Measurements from ENCODE around the gene SMC5. TPM values are rescaled to one million over a fixed set of nuclear protein-coding genes. Genes with fewer than 3 reads are reported as not detected.
A peak's percentile ranks its signal among the peaks of the same experiment; 100 is the strongest.

The SMC5 gene
- total and polyA plus RNA-seq, 7 donors, result 11.4 to 31.6 (median 20.1) TPM

- intact Hi-C loops (cut with DNase I), result loop anchor here (2.0 to 5.0 kb wide), 3 partner anchors 59 to 250 kb away; partner anchors contain the start of gene KLF9
- TF ChIP-seq CTCF (IDR thresholded peaks at IDR 0.05), result peak; percentile 70 to 91 (median 72)
- no peak for TF ChIP-seq POLR2A (IDR thresholded peaks at IDR 0.05)
- peaks cover 0 to 29% (median 4%) of the 10 kb centered on the region in 4 donors for H3K36me3 ChIP-seq
- DNase-seq, result no peak
- no peaks in the 10 kb centered on the region for H3K9me3 ChIP-seq
- H3K27ac ChIP-seq, result peak overlapping the region; percentile 14 to 51 (median 34)
- H3K4me3 ChIP-seq, result no peak overlapping the region
- peaks cover 0 to 10% (median 4%) of the 10 kb centered on the region in 4 donors for H3K4me1 ChIP-seq
- H3K27me3 ChIP-seq, result no peaks in the 10 kb centered on the region
Measured at GRCh38 chr9:70352802-70353201, 94.0 kb downstream of the SMC5 start.

DNA sequence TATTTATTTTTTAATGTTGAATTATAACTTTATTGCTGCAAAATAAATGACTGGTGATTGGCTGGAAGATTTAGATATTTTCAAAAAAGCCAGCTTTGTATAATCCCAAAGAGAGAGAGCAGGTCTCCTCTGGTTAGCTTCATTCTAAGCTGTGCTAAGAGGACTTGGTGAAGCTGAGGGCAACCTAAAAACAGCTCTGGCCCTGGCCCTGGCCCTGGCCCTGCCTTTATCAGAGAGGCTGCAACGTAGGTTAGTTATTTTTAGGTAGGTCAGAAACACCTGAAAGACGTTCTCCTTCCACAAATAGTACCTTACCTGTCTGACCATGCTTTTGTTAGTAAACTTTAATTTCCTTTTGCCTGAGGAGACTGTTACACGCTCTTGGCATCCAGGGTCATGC, 97.0 kb downstream of the SMC5 start:
- Histone ChIP-seq H3K9me3 (no peaks in the 10 kb centered on the region), H3K4me1 (peaks cover 0 to 10% (median 4%) of the 10 kb centered on the region in 4 donors), H3K27me3 (no peaks in the 10 kb centered on the region), H3K4me3 (no peak overlapping the region), H3K27ac (no peak overlapping the region), H3K36me3 (peaks cover 0 to 3% (median 0%) of the 10 kb centered on the region in 4 donors)
- intact Hi-C loops (cut with DNase I), result no loop called here
- 84 to 87% methylated on average over 3 of the region's 3 CpGs for WGBS, 2 donors
- TF ChIP-seq EP300 (IDR thresholded peaks at IDR 0.05) (no peak), POLR2A (IDR thresholded peaks at IDR 0.05) (no peak), CTCF (IDR thresholded peaks at IDR 0.05) (no peak), POLR2AphosphoS5 (IDR thresholded peaks at IDR 0.05) (no peak)
- DNase-seq, result no peak

GRCh38 chr9:70362952-70363351, 104.2 kb downstream of the SMC5 start:
- H3K27me3 ChIP-seq, result no peaks in the 10 kb centered on the region
- no peaks in the 10 kb centered on the region for H3K4me1 ChIP-seq
- H3K9me3 ChIP-seq, result no peaks in the 10 kb centered on the region
- WGBS, 2 donors, result 90 to 95% methylated on average over 7 of the region's 7 CpGs
- intact Hi-C loops (cut with DNase I), result no loop called here
- H3K27ac ChIP-seq, result no peak overlapping the region
- H3K4me3 ChIP-seq, result no peak overlapping the region
- no peaks in the 10 kb centered on the region for H3K36me3 ChIP-seq
- no peak for TF ChIP-seq POLR2AphosphoS5 (IDR thresholded peaks at IDR 0.05)
- no peak for TF ChIP-seq POLR2A (IDR thresholded peaks at IDR 0.05)
- no peak for TF ChIP-seq EP300 (IDR thresholded peaks at IDR 0.05)
- no peak for TF ChIP-seq CTCF (IDR thresholded peaks at IDR 0.05)
- no peak for DNase-seq

- Histone ChIP-seq H3K27me3 (no peaks in the 10 kb centered on the region), H3K4me1 (no peaks in the 10 kb centered on the region), H3K9me3 (no peaks in the 10 kb centered on the region), H3K27ac (no peak overlapping the region), H3K4me3 (no peak overlapping the region), H3K36me3 (no peaks in the 10 kb centered on the region)
- TF ChIP-seq CTCF (IDR thresholded peaks at IDR 0.05) (no peak), POLR2AphosphoS5 (IDR thresholded peaks at IDR 0.05) (no peak), EP300 (IDR thresholded peaks at IDR 0.05) (no peak), POLR2A (IDR thresholded peaks at IDR 0.05) (no peak)
- intact Hi-C loops (cut with DNase I), result no loop called here
- WGBS, 2 donors, result 95 to 97% methylated on average over 7 of the region's 7 CpGs
- no peak for DNase-seq
Measured at GRCh38 chr9:70363760-70364159, 105.0 kb downstream of the SMC5 start.

DNA sequence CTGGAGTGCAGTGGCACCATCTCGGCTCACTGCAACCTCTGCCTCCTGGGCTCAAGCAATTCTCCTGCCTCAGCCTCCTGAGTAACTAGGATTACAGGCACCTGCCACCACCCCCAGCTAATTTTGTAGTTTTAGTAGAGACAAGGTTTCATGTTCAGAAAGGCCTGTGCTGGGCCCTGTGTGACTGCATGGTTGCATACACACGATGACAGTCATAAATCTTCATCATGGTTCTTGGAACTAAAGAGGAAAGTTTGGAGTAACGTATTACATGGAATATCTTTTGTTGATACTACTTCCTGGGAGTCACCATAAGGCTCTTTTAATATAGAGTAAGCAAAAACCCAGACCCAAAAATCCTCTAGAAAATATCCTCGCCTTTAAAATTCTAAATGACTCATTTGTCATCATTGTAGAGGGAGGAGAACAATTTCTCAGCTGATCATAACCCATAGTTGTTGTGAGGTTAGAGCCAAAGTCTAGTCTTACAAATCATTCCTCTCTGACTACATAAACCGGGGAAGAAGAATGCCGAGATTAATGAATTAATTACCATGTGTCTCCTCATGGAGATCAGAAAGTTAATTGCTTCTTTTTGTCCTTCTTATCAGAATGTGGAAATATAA, 108.6 kb downstream of the SMC5 start:
- Histone ChIP-seq H3K4me1 (no peaks in the 10 kb centered on the region), H3K9me3 (no peaks in the 10 kb centered on the region), H3K27ac (no peak overlapping the region), H3K27me3 (no peaks in the 10 kb centered on the region), H3K36me3 (no peaks in the 10 kb centered on the region), H3K4me3 (no peak overlapping the region)
- WGBS, 2 donors, result 81 to 85% methylated on average over 6 of the region's 6 CpGs
- no peak for DNase-seq
- no peak for TF ChIP-seq CTCF (IDR thresholded peaks at IDR 0.05)
- no peak for TF ChIP-seq POLR2A (IDR thresholded peaks at IDR 0.05)
- no peak for TF ChIP-seq EP300 (IDR thresholded peaks at IDR 0.05)
- no peak for TF ChIP-seq POLR2AphosphoS5 (IDR thresholded peaks at IDR 0.05)
- intact Hi-C loops (cut with DNase I), result no loop called here

All from sigmoid colon (tissue), 7 donors.